K562 (cell line): ENCODE measurements around the gene TNFAIP3. TPM values are rescaled to one million over a fixed set of nuclear protein-coding genes. Genes with fewer than 3 reads are reported as not detected.
A peak's percentile ranks its signal among the peaks of the same experiment; 100 is the strongest.

Experiments used
- ELF1 ChIP-seq: fragments of 200-800 bp; sonication (Bioruptor generic); IDR thresholded peaks from 2 replicates; pipeline ENCODE4 v1.6.1; 2016; ENCODE audit warnings: missing genetic modification characterization, missing compliant biosample characterization
- FOXK2 ChIP-seq, 2 experiments: fragments of 450-650 bp; IDR thresholded peaks in 1 of 2; conservative IDR thresholded peaks in 1 of 2; 2 replicates each; pipeline ENCODE4 v1.6.1; 2016; ENCODE audit warnings: low read depth in 2 of 2, mild to moderate bottlenecking in 1 of 2
- HCFC1 ChIP-seq: IDR thresholded peaks from 2 replicates; pipeline ENCODE4 v1.6.1; 2012; ENCODE audit warnings: low read depth, low read length, improper control_type of control experiment
- MAX ChIP-seq: sonication (generic); formaldehyde crosslinking; IDR thresholded peaks from 2 replicates; pipeline ENCODE4 v1.9.0; 2022; ENCODE audit warnings: mild to moderate bottlenecking, missing genetic modification reagents
- MEIS2 ChIP-seq: fragments of 450-650 bp; IDR thresholded peaks from 2 replicates; pipeline ENCODE4 v1.6.1; 2014; ENCODE audit warnings: mild to moderate bottlenecking; ENCODE audit not compliant: partially characterized antibody
- MLLT1 ChIP-seq, 2 experiments: fragments of 450-650 bp; IDR thresholded peaks; 2 replicates each; pipeline ENCODE4 v1.6.1; 2016
- PTRF ChIP-seq: fragments of 450-650 bp; IDR thresholded peaks from 2 replicates; pipeline ENCODE4 v1.6.1; 2016; ENCODE audit warnings: mild to moderate bottlenecking, missing genetic modification characterization, missing compliant biosample characterization
- RAD51 ChIP-seq: fragments of 450-650 bp; IDR thresholded peaks from 2 replicates; pipeline ENCODE4 v1.7.1; 2016; ENCODE audit warnings: low read depth, mild to moderate bottlenecking, borderline replicate concordance
- RBBP5 ChIP-seq: fragments of 200-600 bp; sonication (generic); IDR thresholded peaks from 2 replicates; pipeline ENCODE4 v1.6.1; 2012; ENCODE audit warnings: borderline replicate concordance, mild to moderate bottlenecking, low read length, control low read depth, inconsistent platforms; ENCODE audit not compliant: insufficient read depth, poor library complexity, severe bottlenecking
- TAL1 ChIP-seq: fragments of 450-650 bp; IDR thresholded peaks from 2 replicates; pipeline ENCODE4 v1.6.1; 2016; ENCODE audit warnings: mild to moderate bottlenecking
- UBTF ChIP-seq, 2 experiments: IDR thresholded peaks; 2 replicates each; pipeline ENCODE4 v1.6.1; 2012; ENCODE audit warnings: improper control_type of control experiment in 2 of 2, low read depth in 2 of 2, low read length in 2 of 2, borderline replicate concordance in 1 of 2
- ZBTB1 ChIP-seq: sonication (generic); formaldehyde crosslinking; IDR thresholded peaks from 2 replicates; pipeline ENCODE4 v1.8.1; 2023; ENCODE audit warnings: missing genetic modification reagents, low read depth, mild to moderate bottlenecking, borderline replicate concordance
- ZFP36 ChIP-seq: fragments of 150-350 bp; IDR thresholded peaks from 2 replicates; pipeline ENCODE4 v1.6.1; 2018; ENCODE audit warnings: low read length, low read depth; ENCODE audit not compliant: partially characterized antibody
- ZNF253 ChIP-seq: fragments of 250-450 bp; sonication (Bioruptor Pico); conservative IDR thresholded peaks from 2 replicates; pipeline ENCODE4 v1.6.1; 2021; ENCODE audit warnings: mild to moderate bottlenecking
- ZNF511 ChIP-seq: sonication (generic); formaldehyde crosslinking; IDR thresholded peaks from 2 replicates; pipeline ENCODE4 v1.8.0; 2022; ENCODE audit warnings: mild to moderate bottlenecking, missing genetic modification reagents
- ZNF592 ChIP-seq: fragments of 450-650 bp; IDR thresholded peaks from 2 replicates; pipeline ENCODE4 v1.6.1; 2017; ENCODE audit warnings: antibody characterized with exemption, mild to moderate bottlenecking
- ZNF75A ChIP-seq: fragments of 450-650 bp; formaldehyde crosslinking; IDR thresholded peaks from 2 replicates; pipeline ENCODE4 v1.4.0; 2020; ENCODE audit warnings: mild to moderate bottlenecking
- polyA plus RNA-seq, 8 experiments: library from polyadenylated mRNA; depleted of rRNA in 4 of 8; stranded (reverse) in 5 of 8; unstranded in 3 of 8; fragments of >200 nt; fragmentation: Nextera tagmentation in 2 of 8; fragmentation: Illumina TruSeq in 1 of 8; extraction: Ambion mirVana in 2 of 8; extraction: Trizol in 1 of 8; gene quantifications; 2 replicates each; pipeline versions ENCODE4 v1.2.1 to v1.2.3, GENCODE V29; 2011 to 2014; ENCODE audit warnings: inconsistent platforms in 1 of 8, missing spikeins in 1 of 8
- total RNA-seq, 7 experiments: library from RNA; depleted of rRNA in 6 of 7; stranded (reverse); fragments of >200 nt in 6 of 7; fragmentation: Illumina TruSeq in 2 of 7; extraction: Trizol in 2 of 7; gene quantifications; 2 replicates each; pipeline versions ENCODE4 v1.2.1 to v1.2.3, GENCODE V29; 2011 to 2021; ENCODE audit warnings: low replicate concordance in 1 of 7

TNFAIP3 gene
- total and polyA plus RNA-seq, 9 of the 15 experiments (the other 6 are each of a cell fraction or from before 2014, with no cell fraction given): 0.79 to 17.0 (median 6.4) TPM

GRCh38 chr6:137902699-137903098, 35.6 kb downstream of the TNFAIP3 start (continued):
- TF ChIP-seq ZNF592 (0 out of 2 replicates have a peak, but pooled peaks have one; percentile 16), ZBTB1 (CRISPR knock-in tag) (no peak), RAD51 (no peak), RBBP5 (no peak), ZFP36 (no peak), MLLT1 (IDR thresholded peaks at IDR 0.05) (no peak), HCFC1 (no peak), UBTF (IDR thresholded peaks at IDR 0.05; ENCODE audit: borderline replicate concordance in 1 of 2, low read depth in 2 of 2, low read length in 2 of 2) (no peak), ZNF253 (CRISPR knock-in tag) (no peak), ZNF75A (CRISPR knock-in tag) (0 out of 2 replicates have a peak, but pooled peaks have one; percentile 1), ELF1 (no peak), MAX (CRISPR knock-in tag) (no peak), ZNF511 (CRISPR knock-in tag) (no peak), FOXK2 (conservative IDR thresholded peaks at IDR 0.05 in 1 of 2, IDR thresholded peaks at IDR 0.05 in 1 of 2; ENCODE audit: low read depth in 2 of 2) (no peak), MEIS2 (peak; percentile 15), TAL1 (no peak), PTRF (tag) (0 out of 2 replicates have a peak, but pooled peaks have one; percentile 26)
